Mucosa of stomach (tissue), 1 donor: ENCODE data around the gene PRDM1.
A peak's percentile ranks its signal among the peaks of the same experiment; 100 is the strongest.

Source experiments
- H3K27me3 ChIP-seq: one replicate; pipeline ENCODE4 v1.7.0; 2013; ENCODE audit warnings: mild to moderate bottlenecking, low read length; ENCODE audit not compliant: control insufficient read depth, insufficient read depth
- H3K36me3 ChIP-seq: one replicate; pipeline ENCODE4 v1.7.0; 2013; ENCODE audit warnings: low read length; ENCODE audit not compliant: control insufficient read depth, insufficient read depth
- H3K4me1 ChIP-seq: one replicate; pipeline ENCODE4 v1.7.0; 2013; ENCODE audit warnings: mild to moderate bottlenecking, low read length; ENCODE audit not compliant: control insufficient read depth, insufficient read depth
- H3K4me3 ChIP-seq: one replicate; pipeline ENCODE4 v1.7.0; 2013; ENCODE audit warnings: low read length
- H3K9ac ChIP-seq: one replicate; pipeline ENCODE4 v1.7.0; 2013; ENCODE audit warnings: mild to moderate bottlenecking, low read length, moderate library complexity
- H3K9me3 ChIP-seq: one replicate; pipeline ENCODE4 v1.7.0; 2013; ENCODE audit warnings: mild to moderate bottlenecking, low read length, moderate library complexity; ENCODE audit not compliant: control insufficient read depth
- donor health status: Pancreatic carcinoma.

PRDM1 gene

GRCh38 chr6:106074146-106074545, 12.0 kb upstream of the PRDM1 start:
- no peak overlapping the region for H3K9ac ChIP-seq
- no peak overlapping the region for H3K4me3 ChIP-seq
- H3K4me1 ChIP-seq: no peaks in the 10 kb centered on the region
- H3K9me3 ChIP-seq: no peaks in the 10 kb centered on the region
- H3K27me3 ChIP-seq: peaks cover 4% of the 10 kb centered on the region
- H3K36me3 ChIP-seq: no peaks in the 10 kb centered on the region

- Histone ChIP-seq H3K4me3 (no peak overlapping the region), H3K27me3 (peaks cover 3% of the 10 kb centered on the region), H3K4me1 (no peaks in the 10 kb centered on the region), H3K9me3 (no peaks in the 10 kb centered on the region), H3K9ac (no peak overlapping the region), H3K36me3 (no peaks in the 10 kb centered on the region)
These were observed 10.0 kb upstream of the PRDM1 start for GRCh38 chr6:106076139-106076538.

GRCh38 chr6:106077170-106077569, 9.0 kb upstream of the PRDM1 start:
- no peak overlapping the region for H3K4me3 ChIP-seq
- H3K27me3 ChIP-seq: peaks cover 3% of the 10 kb centered on the region
- no peaks in the 10 kb centered on the region for H3K9me3 ChIP-seq
- H3K36me3 ChIP-seq: no peaks in the 10 kb centered on the region
- H3K4me1 ChIP-seq: no peaks in the 10 kb centered on the region
- no peak overlapping the region for H3K9ac ChIP-seq

- no peaks in the 10 kb centered on the region for H3K4me1 ChIP-seq
- H3K36me3 ChIP-seq: no peaks in the 10 kb centered on the region
- no peak overlapping the region for H3K9ac ChIP-seq
- peaks cover 3% of the 10 kb centered on the region for H3K27me3 ChIP-seq
- H3K9me3 ChIP-seq: no peaks in the 10 kb centered on the region
- no peak overlapping the region for H3K4me3 ChIP-seq
These were observed 8.3 kb upstream of the PRDM1 start for GRCh38 chr6:106077881-106078280.

GRCh38 chr6:106079961-106080762, 6.0 kb upstream of the PRDM1 start:
- Histone ChIP-seq H3K9ac (no peak overlapping the region), H3K4me1 (peaks cover 10% of the 10 kb centered on the region), H3K27me3 (peaks cover 3% of the 10 kb centered on the region)

GRCh38 chr6:106080763-106081095, 5.4 kb upstream of the PRDM1 start:
- Histone ChIP-seq H3K36me3 (no peaks in the 10 kb centered on the region), H3K4me1 (peaks cover 14% of the 10 kb centered on the region), H3K27me3 (peaks cover 3% of the 10 kb centered on the region), H3K9ac (no peak overlapping the region), H3K9me3 (no peaks in the 10 kb centered on the region), H3K4me3 (no peak overlapping the region)

More at GRCh38 chr6:106079961-106080762, 6.0 kb upstream of the PRDM1 start:
- H3K4me3 ChIP-seq: no peak overlapping the region
- H3K36me3 ChIP-seq: no peaks in the 10 kb centered on the region
- H3K9me3 ChIP-seq: no peaks in the 10 kb centered on the region

GRCh38 chr6:106081715-106082114, 4.4 kb upstream of the PRDM1 start:
- Histone ChIP-seq H3K4me1 (peaks cover 14% of the 10 kb centered on the region), H3K9ac (no peak overlapping the region), H3K36me3 (no peaks in the 10 kb centered on the region), H3K4me3 (no peak overlapping the region), H3K9me3 (no peaks in the 10 kb centered on the region), H3K27me3 (peaks cover 3% of the 10 kb centered on the region)

- H3K36me3 ChIP-seq: no peaks in the 10 kb centered on the region
These were observed 3.3 kb upstream of the PRDM1 start for GRCh38 chr6:106082735-106083398.

GRCh38 chr6:106083618-106084017, 2.5 kb upstream of the PRDM1 start:
- Histone ChIP-seq H3K9ac (no peak overlapping the region), H3K36me3 (no peaks in the 10 kb centered on the region), H3K4me3 (no peak overlapping the region), H3K4me1 (peaks cover 14% of the 10 kb centered on the region), H3K27me3 (peaks cover 6% of the 10 kb centered on the region), H3K9me3 (no peaks in the 10 kb centered on the region)

More at GRCh38 chr6:106082735-106083398, 3.3 kb upstream of the PRDM1 start:
- no peak overlapping the region for H3K4me3 ChIP-seq
- H3K27me3 ChIP-seq: peaks cover 3% of the 10 kb centered on the region
- H3K9me3 ChIP-seq: no peaks in the 10 kb centered on the region
- H3K9ac ChIP-seq: no peak overlapping the region
- H3K4me1 ChIP-seq: peaks cover 14% of the 10 kb centered on the region

GRCh38 chr6:106084106-106084988, 1.8 kb upstream of the PRDM1 start:
- Histone ChIP-seq H3K4me1 (peaks cover 14% of the 10 kb centered on the region), H3K4me3 (no peak overlapping the region), H3K9ac (no peak overlapping the region), H3K9me3 (no peaks in the 10 kb centered on the region), H3K27me3 (peaks cover 6% of the 10 kb centered on the region), H3K36me3 (no peaks in the 10 kb centered on the region)

GRCh38 chr6:106084989-106085691, 996 bp upstream of the PRDM1 start:
- no peaks in the 10 kb centered on the region for H3K9me3 ChIP-seq
- no peaks in the 10 kb centered on the region for H3K36me3 ChIP-seq
- peaks cover 6% of the 10 kb centered on the region for H3K27me3 ChIP-seq
- H3K4me3 ChIP-seq: peak overlapping the region; percentile 56
- peaks cover 14% of the 10 kb centered on the region for H3K4me1 ChIP-seq
- H3K9ac ChIP-seq: peak overlapping the region; percentile 77
